ENCODE measurements around the gene HPCAL1. TPM values are rescaled to one million over a fixed set of nuclear protein-coding genes. Genes with fewer than 3 reads are reported as not detected.

HPCAL1 gene
- total RNA-seq, 2 donors from 2014 or later, result 64.5 to 85.7 TPM

GRCh38 chr2:10449486-10449831 lies 146.8 kb downstream of the HPCAL1 start:
- no peaks in the 10 kb centered on the region for H3K9me3 ChIP-seq
- peak overlapping the region; percentile 98 for H3K27ac ChIP-seq
- peak overlapping the region; percentile 53 to 98 for H3K9ac ChIP-seq (ENCODE audit: low read depth in 2 of 2, low read length in 2 of 2)
- TF ChIP-seq CTCF (IDR thresholded peaks at IDR 0.05), result no peak
- no peaks in the 10 kb centered on the region for H3K27me3 ChIP-seq
- H3K4me1 ChIP-seq, result peaks cover 12% of the 10 kb centered on the region
- DNase-seq, result no peak
- intact Hi-C loops (cut with DNase I), result no loop called here
- H3K36me3 ChIP-seq, result no peaks in the 10 kb centered on the region
- peak overlapping the region; percentile 64 for H3K4me3 ChIP-seq

- no peak for TF ChIP-seq CTCF (IDR thresholded peaks at IDR 0.05)
- intact Hi-C loops (cut with DNase I), result no loop called here
- Histone ChIP-seq H3K27ac (peak overlapping the region; percentile 98), H3K9ac (ENCODE audit: low read depth in 2 of 2, low read length in 2 of 2) (peak overlapping the region; percentile 53 to 98), H3K4me1 (peaks cover 12% of the 10 kb centered on the region), H3K4me3 (peak overlapping the region; percentile 64), H3K36me3 (no peaks in the 10 kb centered on the region), H3K9me3 (no peaks in the 10 kb centered on the region), H3K27me3 (no peaks in the 10 kb centered on the region)
- peak; percentile 87 for DNase-seq
Observed at GRCh38 chr2:10449838-10450691, 147.4 kb downstream of the HPCAL1 start.

- peak overlapping the region; percentile 61 for H3K27ac ChIP-seq
- H3K36me3 ChIP-seq, result no peaks in the 10 kb centered on the region
- peaks cover 12% of the 10 kb centered on the region for H3K4me1 ChIP-seq
- intact Hi-C loops (cut with DNase I), result no loop called here
- H3K9me3 ChIP-seq, result no peaks in the 10 kb centered on the region
- no peak overlapping the region for H3K4me3 ChIP-seq
- TF ChIP-seq CTCF (IDR thresholded peaks at IDR 0.05), result no peak
- no peaks in the 10 kb centered on the region for H3K27me3 ChIP-seq
- no peak for DNase-seq
- peak overlapping the region in 1 of 2 donors; percentile 3 for H3K9ac ChIP-seq (ENCODE audit: low read depth in 2 of 2, low read length in 2 of 2)
Observed at GRCh38 chr2:10451819-10452218, 149.1 kb downstream of the HPCAL1 start.

- no peaks in the 10 kb centered on the region for H3K27me3 ChIP-seq
- intact Hi-C loops (cut with DNase I), result no loop called here
- H3K9me3 ChIP-seq, result no peaks in the 10 kb centered on the region
- peak overlapping the region in 1 of 2 donors; percentile 3 for H3K9ac ChIP-seq (ENCODE audit: low read depth in 2 of 2, low read length in 2 of 2)
- TF ChIP-seq CTCF (IDR thresholded peaks at IDR 0.05), result no peak
- no peaks in the 10 kb centered on the region for H3K36me3 ChIP-seq
- no peak overlapping the region for H3K4me3 ChIP-seq
- peak; percentile 87 for DNase-seq
- peaks cover 12% of the 10 kb centered on the region for H3K4me1 ChIP-seq
- H3K27ac ChIP-seq, result peak overlapping the region; percentile 61
Observed at GRCh38 chr2:10452312-10452711, 149.6 kb downstream of the HPCAL1 start.

GRCh38 chr2:10452956-10453904 lies 150.5 kb downstream of the HPCAL1 start:
- H3K4me3 ChIP-seq, result no peak overlapping the region
- H3K9me3 ChIP-seq, result no peaks in the 10 kb centered on the region
- no peak for TF ChIP-seq CTCF (IDR thresholded peaks at IDR 0.05)
- no peak overlapping the region for H3K9ac ChIP-seq (ENCODE audit: low read depth in 2 of 2, low read length in 2 of 2)
- H3K27me3 ChIP-seq, result no peaks in the 10 kb centered on the region
- H3K4me1 ChIP-seq, result peaks cover 12% of the 10 kb centered on the region
- intact Hi-C loops (cut with DNase I), result no loop called here
- peak overlapping the region; percentile 61 for H3K27ac ChIP-seq
- no peak for DNase-seq
- no peaks in the 10 kb centered on the region for H3K36me3 ChIP-seq
